HG02571 (cell line): ENCODE measurements around the gene VCL.

Source experiments
- ATAC-seq: cut with Tn5 transposase; IDR thresholded peaks from one replicate; pipeline ENCODE4 v1.9.1; 2021; ENCODE audit warnings: mild to moderate bottlenecking, moderate library complexity; ENCODE audit not compliant: unreplicated experiment

Gene VCL

DNA sequence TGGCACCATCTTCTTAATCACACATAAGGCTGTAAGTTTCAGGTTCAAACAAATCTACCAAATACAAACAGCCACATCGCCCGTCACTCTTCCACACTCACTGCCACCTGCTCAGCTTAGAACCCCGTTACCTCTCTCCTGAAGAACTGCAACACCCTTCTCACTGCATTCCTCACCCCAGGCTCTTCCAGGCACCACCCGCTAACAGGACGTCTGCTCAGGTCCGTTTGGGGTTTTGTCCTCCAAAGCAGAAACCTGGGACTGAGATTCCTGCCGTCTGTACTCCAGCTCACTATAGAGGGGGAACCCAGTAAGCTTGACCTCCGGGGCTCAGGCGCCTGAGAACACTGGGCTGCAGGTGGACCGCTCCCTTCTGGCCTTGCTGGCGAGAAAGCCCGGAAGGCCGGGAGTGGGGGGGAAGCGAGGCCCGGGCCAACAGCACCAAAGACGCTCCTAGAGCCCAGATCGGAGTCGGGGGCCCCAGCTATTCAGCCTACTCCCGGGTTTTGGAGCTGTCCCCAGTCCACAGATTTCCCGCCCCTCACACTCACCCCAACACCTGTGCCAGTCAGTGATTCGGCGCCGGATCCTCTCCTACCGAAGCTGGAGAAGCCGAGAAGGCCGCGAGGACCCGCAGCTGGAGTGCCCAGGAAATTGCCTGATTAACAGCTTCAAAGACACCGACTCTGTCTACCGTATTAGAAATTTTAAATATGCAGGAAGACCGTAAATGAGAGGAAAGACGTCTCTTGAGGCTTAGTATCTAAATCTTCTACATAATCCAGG lies 152.5 kb downstream of the VCL start, which contains the start of gene AP3M1:
TSS of gene AP3M1 (minus strand) at position 625 of the 786 bp plus-strand sequence. CDS start 12,449 bp downstream, outside the sequence.
- ATAC-seq: peak; percentile 41

DNA sequence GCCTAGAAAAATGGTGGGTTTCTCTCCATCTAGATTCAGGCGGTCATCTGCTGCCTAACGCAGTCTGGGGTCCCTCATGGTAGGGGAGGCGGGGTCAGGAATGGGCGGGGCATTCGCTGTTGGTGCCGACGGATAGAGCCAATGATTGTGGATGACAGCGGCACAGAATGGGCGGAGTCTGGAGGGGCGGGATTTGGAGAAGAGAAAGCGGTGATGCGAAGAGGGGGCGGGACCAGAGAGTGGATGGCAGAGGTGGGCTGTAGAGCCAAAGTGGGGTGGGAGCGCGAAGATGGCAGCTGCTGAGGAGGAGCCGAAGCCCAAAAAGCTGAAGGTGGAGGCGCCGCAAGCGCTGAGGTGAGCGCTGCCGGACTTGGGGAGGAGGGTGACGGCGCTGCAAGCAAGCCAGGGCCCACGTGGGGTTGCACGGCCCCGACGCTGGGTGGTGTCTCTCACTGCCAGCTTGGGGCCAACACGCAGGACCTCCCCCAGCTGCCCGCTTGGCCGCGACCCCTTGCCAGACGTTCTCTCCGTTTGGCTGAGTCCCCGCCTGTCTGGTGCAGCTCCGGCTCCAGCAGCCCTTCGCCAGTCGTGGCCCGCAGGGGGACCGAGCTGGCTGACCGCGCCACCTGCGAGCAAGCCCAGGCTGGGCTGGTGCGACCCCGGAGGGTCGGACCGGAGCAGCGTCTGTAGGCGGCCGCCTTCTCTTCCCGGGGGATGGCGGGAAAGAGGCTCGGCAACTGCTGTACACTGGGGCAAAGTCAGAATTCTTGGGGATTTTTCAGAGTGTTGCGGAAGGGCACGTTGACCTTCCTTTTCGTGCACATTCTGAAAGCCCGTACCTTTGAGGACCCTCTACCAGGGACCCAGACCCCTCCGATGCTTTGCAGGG lies 153.3 kb downstream of the VCL start, which contains the start of gene ADK:
TSS of gene ADK (plus strand) at position 232 of the 889 bp plus-strand sequence. CDS start at position 290, 58 bp downstream.
- ATAC-seq: peak; percentile 87

DNA sequence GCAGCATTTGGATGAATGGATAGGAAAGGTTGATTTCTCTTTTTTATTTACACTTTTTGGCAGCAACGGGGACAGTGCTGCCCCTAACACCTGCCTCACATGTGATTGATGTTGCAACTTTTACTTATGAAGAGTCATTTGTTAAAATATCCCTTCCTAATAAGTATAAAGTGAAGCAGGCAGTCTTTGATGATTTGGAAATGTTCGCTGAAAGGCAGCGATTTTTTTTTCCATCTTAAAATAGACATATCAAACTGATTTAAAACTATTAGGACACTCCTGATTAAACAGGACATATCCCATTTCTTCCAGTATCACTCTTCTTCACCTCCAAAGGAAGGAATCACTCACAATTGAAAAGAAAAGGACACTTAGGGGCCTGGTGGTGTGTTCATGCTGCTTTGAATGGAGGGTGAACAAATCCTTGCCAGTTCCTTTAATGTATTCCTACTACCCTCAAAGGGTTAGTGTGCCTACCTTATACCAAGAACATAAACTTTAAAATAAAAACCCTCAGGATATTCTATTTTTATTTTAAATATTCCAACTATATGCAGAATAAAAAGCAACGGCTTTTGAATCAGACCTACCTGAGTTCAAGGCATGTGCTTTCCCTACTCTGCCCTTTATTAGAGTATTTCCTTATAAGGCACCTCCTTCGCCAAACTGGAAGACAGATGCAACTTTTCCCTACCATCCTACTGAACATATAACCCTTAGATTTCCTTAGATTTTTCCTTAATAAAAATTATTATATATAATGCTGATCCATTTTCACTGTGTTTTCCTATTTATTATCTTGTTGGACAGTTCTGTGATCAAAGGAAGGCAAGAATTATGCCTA lies 154.2 kb downstream of the VCL start:
- no peak for ATAC-seq

DNA sequence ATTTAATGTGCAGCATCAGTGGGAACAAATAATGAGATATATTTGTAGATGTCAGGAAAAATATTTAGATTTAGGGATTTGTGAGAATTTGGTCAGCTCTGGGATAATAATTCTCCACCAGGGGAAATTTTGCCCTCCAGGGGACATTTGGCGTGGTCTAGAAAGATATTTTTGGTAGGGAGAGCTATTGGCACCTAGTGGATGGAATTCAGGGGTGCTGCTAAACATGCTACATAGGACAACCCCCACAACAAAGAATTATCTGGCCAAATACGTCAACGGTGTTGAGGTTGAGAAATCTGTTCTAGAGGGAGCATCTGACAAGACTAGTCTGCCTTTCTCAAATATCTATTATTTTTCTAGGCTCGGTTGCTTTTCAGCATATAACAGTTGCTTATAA lies 155.2 kb downstream of the VCL start:
- no peak for ATAC-seq

DNA sequence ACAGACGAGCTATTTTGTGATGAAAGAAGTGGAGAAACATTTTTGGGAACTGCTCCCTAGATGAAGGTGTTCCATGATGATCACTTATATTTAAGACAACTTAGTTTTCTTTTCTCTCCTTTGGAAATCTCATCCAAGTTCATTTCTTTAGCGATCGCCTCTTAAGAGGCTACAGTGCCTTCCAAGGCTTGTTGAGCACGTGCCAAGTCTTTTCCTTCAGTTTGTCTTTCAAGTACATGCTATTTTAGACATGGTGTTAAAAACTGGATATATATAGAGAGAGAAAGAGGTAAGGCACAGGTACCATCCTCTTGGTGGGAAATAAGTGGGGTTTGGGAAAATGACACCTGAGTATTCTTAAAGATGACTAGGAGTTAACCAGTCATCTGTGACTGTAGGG lies 155.8 kb downstream of the VCL start:
- no peak for ATAC-seq

DNA sequence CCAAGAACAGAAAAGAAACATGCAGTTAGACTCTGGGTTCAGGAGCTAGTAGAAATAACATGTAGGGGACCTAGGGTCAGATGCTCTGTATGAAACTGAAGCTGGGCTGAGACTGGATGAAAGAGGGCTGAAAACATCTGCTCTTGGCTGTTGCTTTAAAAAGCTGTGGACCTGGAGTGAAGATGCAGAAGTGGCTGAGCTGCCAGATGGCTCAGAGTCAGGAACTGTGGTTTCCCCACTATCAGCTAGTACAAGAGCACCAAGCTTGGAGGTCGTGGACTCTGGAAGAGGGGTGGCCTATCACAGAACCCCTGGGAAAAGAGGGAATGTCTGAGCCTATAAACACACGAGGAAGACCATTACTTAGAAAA lies 159.0 kb downstream of the VCL start:
- no peak for ATAC-seq

DNA sequence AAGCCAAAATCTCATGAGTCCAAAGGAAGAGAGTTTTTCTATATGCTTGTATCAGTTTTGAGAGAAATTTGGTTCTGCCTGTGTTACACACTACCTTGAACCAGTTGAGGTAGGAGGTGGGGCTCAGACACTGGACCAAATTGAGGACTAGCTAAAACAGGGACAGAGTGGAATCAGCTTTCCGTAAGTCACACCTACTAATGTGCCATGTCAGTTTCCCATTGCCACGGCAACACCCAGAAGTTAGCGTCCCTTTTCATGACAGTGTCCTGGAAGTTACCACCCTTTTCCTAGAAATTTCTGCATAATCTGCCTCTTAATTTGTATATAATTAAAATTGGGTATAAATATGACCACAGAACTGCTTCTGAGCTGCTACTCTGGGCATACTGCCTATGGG lies 162.1 kb downstream of the VCL start:
- no peak for ATAC-seq

DNA sequence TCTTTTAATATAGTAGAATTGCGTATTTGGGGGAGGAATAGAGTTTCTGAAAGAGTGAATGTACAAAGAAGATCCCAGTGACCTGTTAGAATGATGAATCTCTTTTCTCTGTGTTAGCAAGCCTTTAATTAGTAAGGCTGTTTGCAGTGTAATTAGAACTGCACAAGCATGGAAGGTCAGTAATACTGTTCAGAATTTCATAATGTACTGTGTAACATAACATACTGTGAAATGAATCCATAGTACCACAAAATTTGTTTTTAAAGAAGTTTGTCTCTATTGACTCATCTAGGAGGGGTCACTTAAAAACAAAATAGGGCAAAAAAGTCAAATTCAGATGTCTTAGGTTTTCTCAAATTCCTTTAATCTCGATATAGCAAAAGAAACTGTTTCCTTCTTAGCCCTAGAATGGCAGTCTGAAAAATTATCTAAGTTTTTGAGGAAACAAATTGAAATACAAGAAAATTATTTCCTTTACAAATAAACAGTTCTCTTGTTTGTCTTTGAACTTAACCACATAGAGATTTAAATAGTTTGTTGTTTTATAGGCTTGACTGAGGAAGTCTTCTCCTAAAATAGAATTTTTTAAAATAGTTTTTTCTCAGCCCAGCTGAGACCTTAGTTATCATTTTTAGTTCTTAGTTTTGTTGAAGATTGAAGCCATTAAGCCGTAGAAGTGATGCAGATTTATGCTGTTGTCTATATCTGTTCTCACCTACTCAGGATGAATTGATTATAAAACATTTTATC lies 165.6 kb downstream of the VCL start:
- ATAC-seq: no peak

DNA sequence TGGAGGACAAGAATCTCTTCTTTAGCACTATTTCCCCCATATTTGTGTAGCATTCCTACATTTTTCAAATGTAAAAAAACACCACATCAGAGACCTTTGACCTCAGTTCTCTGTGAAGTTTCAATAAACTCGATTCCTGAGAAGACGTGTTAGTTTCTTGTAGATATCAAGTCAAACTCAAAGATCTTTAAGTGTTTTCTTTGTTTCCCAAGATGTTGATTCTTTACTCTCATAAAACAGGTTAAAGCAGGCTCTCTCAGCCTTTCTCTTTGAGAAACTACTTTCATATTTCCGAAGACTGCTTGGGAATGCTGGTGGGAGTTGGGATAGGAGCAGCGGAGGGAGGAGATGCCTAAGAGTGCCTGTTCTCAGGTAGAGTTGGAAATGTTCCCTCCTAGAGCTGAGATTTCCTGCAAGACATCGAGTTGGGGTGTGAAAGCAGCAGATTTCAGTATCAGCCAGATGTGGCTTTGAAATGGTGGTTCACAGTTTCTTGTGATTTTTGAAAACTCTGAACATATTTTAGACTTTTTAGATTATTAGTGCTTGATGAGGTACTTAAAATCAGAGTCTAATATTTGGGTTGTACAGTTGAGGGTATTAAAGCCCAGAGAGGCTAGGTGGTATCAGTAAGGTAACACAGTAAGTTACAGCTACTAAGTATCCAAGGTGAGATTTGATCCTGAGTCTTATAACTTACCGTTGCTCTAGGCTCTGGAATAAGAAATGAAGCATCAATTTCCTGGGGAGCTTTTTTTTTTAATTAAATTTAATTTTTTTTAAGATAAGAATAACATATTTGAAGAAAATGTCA lies 167.0 kb downstream of the VCL start:
- ATAC-seq: no peak

DNA sequence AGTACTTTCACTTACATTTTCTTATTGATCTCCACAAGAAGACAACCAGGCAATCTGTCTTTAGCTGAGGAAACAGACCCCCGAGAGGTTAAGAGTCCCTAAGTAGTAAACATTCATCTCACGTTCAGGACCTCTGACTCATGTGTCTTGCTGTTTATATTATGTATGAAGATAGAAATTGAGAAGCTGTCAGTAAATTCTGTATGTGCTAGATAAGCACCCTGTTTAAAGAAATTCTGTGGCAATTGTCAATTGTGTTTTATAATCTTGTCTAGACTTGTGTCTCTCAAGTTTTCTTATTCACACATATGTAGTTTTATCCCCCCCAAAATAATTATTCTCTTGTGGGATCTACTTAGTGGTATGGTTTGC lies 167.6 kb downstream of the VCL start:
- ATAC-seq: no peak

DNA sequence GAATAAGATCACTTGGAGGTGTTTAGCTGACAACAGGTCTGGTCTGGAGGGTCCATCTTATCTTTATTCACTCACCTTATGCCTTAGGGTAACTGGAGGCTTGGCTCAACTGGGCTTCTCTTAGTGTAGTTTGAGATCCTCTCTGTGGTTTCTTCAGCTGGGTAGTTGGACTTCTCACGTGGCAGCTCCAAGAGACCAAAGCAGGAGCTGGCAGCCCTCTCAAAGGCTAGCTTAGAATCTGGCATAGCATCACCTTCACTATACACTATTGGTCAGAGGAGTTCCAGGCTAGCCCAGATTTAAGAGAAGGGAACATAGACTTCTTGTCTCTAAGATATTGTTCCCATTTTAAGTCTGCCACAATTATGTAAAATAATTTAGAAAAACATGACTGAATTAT lies 169.5 kb downstream of the VCL start:
- ATAC-seq: no peak
